ENCODE data around the gene BCOR. TPM values are rescaled to one million over a fixed set of nuclear protein-coding genes. Genes with fewer than 3 reads are reported as not detected.

Gene BCOR
- total and polyA plus RNA-seq, 2 of the 4 experiments (the other 2 are of a cell fraction), result 7.5 to 9.0 TPM

DNA sequence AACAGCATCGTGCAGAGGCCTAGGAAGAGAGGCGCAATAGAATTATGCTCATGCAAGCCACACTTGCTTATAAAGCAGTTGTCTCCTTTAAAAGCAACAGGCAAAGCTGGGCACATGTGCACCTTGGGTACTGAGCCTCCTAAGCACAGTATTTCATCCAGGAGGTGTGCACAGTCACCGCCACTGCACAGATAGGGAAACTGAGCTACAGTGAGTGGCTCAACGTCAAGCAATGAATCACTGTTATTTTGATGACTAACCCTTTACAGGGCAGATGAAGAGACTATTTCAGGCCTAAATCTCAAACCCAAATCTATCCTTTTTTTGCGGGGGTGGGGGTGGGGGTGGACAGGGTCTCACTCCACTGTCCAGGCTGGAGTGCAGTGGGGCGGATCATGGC lies 42.3 kb downstream of the BCOR start:
- no peak for TF ChIP-seq RAD21 (IDR thresholded peaks at IDR 0.05; ENCODE audit: low read length)
- TF ChIP-seq, protein P1, sequence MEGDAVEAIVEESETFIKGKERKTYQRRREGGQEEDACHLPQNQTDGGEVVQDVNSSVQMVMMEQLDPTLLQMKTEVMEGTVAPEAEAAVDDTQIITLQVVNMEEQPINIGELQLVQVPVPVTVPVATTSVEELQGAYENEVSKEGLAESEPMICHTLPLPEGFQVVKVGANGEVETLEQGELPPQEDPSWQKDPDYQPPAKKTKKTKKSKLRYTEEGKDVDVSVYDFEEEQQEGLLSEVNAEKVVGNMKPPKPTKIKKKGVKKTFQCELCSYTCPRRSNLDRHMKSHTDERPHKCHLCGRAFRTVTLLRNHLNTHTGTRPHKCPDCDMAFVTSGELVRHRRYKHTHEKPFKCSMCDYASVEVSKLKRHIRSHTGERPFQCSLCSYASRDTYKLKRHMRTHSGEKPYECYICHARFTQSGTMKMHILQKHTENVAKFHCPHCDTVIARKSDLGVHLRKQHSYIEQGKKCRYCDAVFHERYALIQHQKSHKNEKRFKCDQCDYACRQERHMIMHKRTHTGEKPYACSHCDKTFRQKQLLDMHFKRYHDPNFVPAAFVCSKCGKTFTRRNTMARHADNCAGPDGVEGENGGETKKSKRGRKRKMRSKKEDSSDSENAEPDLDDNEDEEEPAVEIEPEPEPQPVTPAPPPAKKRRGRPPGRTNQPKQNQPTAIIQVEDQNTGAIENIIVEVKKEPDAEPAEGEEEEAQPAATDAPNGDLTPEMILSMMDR (conservative IDR thresholded peaks at IDR 0.05; ENCODE audit: low read depth, low read length), result no peak
- no peak for TF ChIP-seq CEBPB (IDR thresholded peaks at IDR 0.05; ENCODE audit: low read depth, low read length)
- TF ChIP-seq RFX5 (IDR thresholded peaks at IDR 0.05; ENCODE audit: low read depth, low read length), result no peak
- no peak for TF ChIP-seq CHD1 (IDR thresholded peaks at IDR 0.05; ENCODE audit: low read depth, low read length)
- TF ChIP-seq SMC3 (IDR thresholded peaks at IDR 0.05; ENCODE audit: low read depth, low read length), result no peak
- no peak for TF ChIP-seq POLR2A (IDR thresholded peaks at IDR 0.05; ENCODE audit: low read depth, low read length)
- no peak for TF ChIP-seq MAFK (IDR thresholded peaks at IDR 0.05; ENCODE audit: low read depth, low read length)
- dilution Hi-C loops (cut with HindIII; ENCODE audit: low sequenced_read_pairs, unreplicated experiment) (no loop called here), in situ Hi-C loops (cut with MboI; ENCODE audit: low sequenced_read_pairs) (no loop called here), intact Hi-C loops (cut with micrococcal nuclease) (no loop called here)
- no peak overlapping the region for H3K4me3 ChIP-seq (ENCODE audit: insufficient read depth, low read depth, low read length)
- H4K20me1 ChIP-seq (ENCODE audit: insufficient read depth, low read length), result no peaks in the 10 kb centered on the region
- H3K4ac ChIP-seq (ENCODE audit: low read depth, low read length), result no peak overlapping the region
- no peaks in the 10 kb centered on the region; the same call in 1 of the 2 replicates for H3K4me1 ChIP-seq (ENCODE audit: control insufficient read depth, insufficient read depth, low read length)
- H2BK15ac ChIP-seq (ENCODE audit: low read depth, low read length), result no peak overlapping the region
- no peak overlapping the region for H3K23ac ChIP-seq (ENCODE audit: low read depth, low read length)
- no peak overlapping the region for H3K18ac ChIP-seq (ENCODE audit: low read depth, low read length)
- H3K27ac ChIP-seq (ENCODE audit: insufficient read depth, low read length), result no peak overlapping the region
- 80% methylated on average over 2 of the region's 6 CpGs; no CpG with 5 or more reads in 1 of the 2 experiments for WGBS, 2 experiments (ENCODE audit: extremely low coverage in 2 of 2, insufficient read length in 1 of 2)
- ChIA-PET POLR2A (ENCODE audit: unreplicated experiment) (no interaction called here), CTCF (no interaction called here)
- no peak overlapping the region for H2BK5ac ChIP-seq (ENCODE audit: low read depth, low read length, poor library complexity, severe bottlenecking)
- no peak overlapping the region for H4K91ac ChIP-seq (ENCODE audit: insufficient read depth, low read depth, low read length)
- DNase-seq (peak; percentile 16), ATAC-seq (ENCODE audit: low read depth) (no peak)
- H2AK5ac ChIP-seq (ENCODE audit: low read depth, low read length), result no peak overlapping the region
- no peak overlapping the region for H4K8ac ChIP-seq (ENCODE audit: low read depth in 2 of 2, low read length in 2 of 2)
- H3K56ac ChIP-seq (ENCODE audit: extremely low read depth, insufficient read depth, low read length), result no peak overlapping the region
- H3K27me3 ChIP-seq (ENCODE audit: control insufficient read depth, insufficient read depth, low read length), result no peaks in the 10 kb centered on the region; the same call in 1 of the 2 replicates
- H3K9me1 ChIP-seq (ENCODE audit: insufficient read depth, low read length), result 0 out of 2 replicates have a peak, but pooled peaks cover 4% of the 10 kb centered on the region
- no peak overlapping the region for H3K9ac ChIP-seq (ENCODE audit: low read depth, low read length)
- no peak overlapping the region for H2BK20ac ChIP-seq (ENCODE audit: low read depth, low read length)
- peaks cover 43% of the 10 kb centered on the region for H3K36me3 ChIP-seq (ENCODE audit: control insufficient read depth, insufficient read depth, low read length)
- H4K5ac ChIP-seq (ENCODE audit: low read depth, low read length), result no peak overlapping the region
- peaks cover 17% of the 10 kb centered on the region for H3K9me3 ChIP-seq (ENCODE audit: control insufficient read depth, insufficient read depth, low read length)
- no peak overlapping the region for H2AK9ac ChIP-seq (replicated peaks; ENCODE audit: low read depth, low read length, poor library complexity)
- H3K4me2 ChIP-seq (ENCODE audit: low read depth, low read length), result no peak overlapping the region
- H2AFZ ChIP-seq (replicated peaks; ENCODE audit: low read length, poor library complexity), result no peak overlapping the region
- peaks cover 0 to 2% of the 10 kb centered on the region in 2 experiments; a peak in 1 of 4 replicates for H3K79me1 ChIP-seq (ENCODE audit: low read depth in 1 of 2, low read length in 2 of 2)
- H3K14ac ChIP-seq (replicated peaks; ENCODE audit: low read depth, low read length), result no peak overlapping the region
- no TSS peak for BruUV-seq (replicated peaks)
- H2BK120ac ChIP-seq (ENCODE audit: low read depth, low read length), result no peak overlapping the region
